NT2/D1 (cell line): ENCODE measurements around the gene BCL2L12.

Source experiments
- YY1 ChIP-seq: IDR thresholded peaks from 2 replicates; pipeline ENCODE4 v1.6.1; 2011; ENCODE audit not compliant: insufficient read length, insufficient read depth
- ZNF274 ChIP-seq: IDR thresholded peaks from 2 replicates; pipeline ENCODE4 v1.6.1; 2011; ENCODE audit warnings: mild to moderate bottlenecking, low read depth, low read length

- TF ChIP-seq YY1: no peak
- TF ChIP-seq ZNF274: no peak
Observed at GRCh38 chr19:49664171-49665035, 1.3 kb upstream of the BCL2L12 start.
